Astrocyte of the cerebellum (primary cell): ENCODE results near the gene SRGAP3.

Experiments
- DNase-seq: peaks from one replicate; pipeline ENCODE4 v3.0.0-alpha.2; 2011; ENCODE audit warnings: low read depth
- H3K4me3 ChIP-seq: 2 replicates; pipeline ENCODE4 v1.5.1; 2011; ENCODE audit warnings: mild to moderate bottlenecking, low read depth, low read length, moderate library complexity
- CTCF ChIP-seq: IDR thresholded peaks from 2 replicates; pipeline ENCODE4 v1.5.1; 2012; ENCODE audit warnings: low read length, low read depth, moderate library complexity, mild to moderate bottlenecking; ENCODE audit errors: missing control alignments
- in situ Hi-C: cut with HindIII; loops from 2 replicates; pipeline ENCODE4 v1.10.0; 2017; ENCODE audit warnings: low sequenced_read_pairs

The SRGAP3 gene

GRCh38 chr3:9124730-9125129 is 124.7 kb downstream of the SRGAP3 start:
- no peak for DNase-seq
- TF ChIP-seq CTCF = no peak
- in situ Hi-C loops = no loop called here
- H3K4me3 ChIP-seq = no peak overlapping the region

- no peak for TF ChIP-seq CTCF
- no peak for DNase-seq
- in situ Hi-C loops = no loop called here
- no peak overlapping the region for H3K4me3 ChIP-seq
These were observed 125.6 kb downstream of the SRGAP3 start for GRCh38 chr3:9123840-9124239.

- in situ Hi-C loops = no loop called here
- no peak for DNase-seq
- no peak for TF ChIP-seq CTCF
- no peak overlapping the region for H3K4me3 ChIP-seq
These were observed 126.6 kb downstream of the SRGAP3 start for GRCh38 chr3:9122732-9123364.

- DNase-seq = no peak
- no peak overlapping the region for H3K4me3 ChIP-seq
- in situ Hi-C loops = no loop called here
- TF ChIP-seq CTCF = no peak
These were observed 128.0 kb downstream of the SRGAP3 start for GRCh38 chr3:9121366-9122001.

- DNase-seq = no peak
- TF ChIP-seq CTCF = no peak
- H3K4me3 ChIP-seq = no peak overlapping the region
- in situ Hi-C loops = no loop called here
These were observed 130.1 kb downstream of the SRGAP3 start for GRCh38 chr3:9119331-9119730.

- no peak overlapping the region for H3K4me3 ChIP-seq
- no peak for TF ChIP-seq CTCF
- DNase-seq = no peak
- in situ Hi-C loops = no loop called here
These were observed 131.2 kb downstream of the SRGAP3 start for GRCh38 chr3:9118222-9118621.
